ENCODE measurements around the gene MYO9A. TPM values are rescaled to one million over a fixed set of nuclear protein-coding genes. Genes with fewer than 3 reads are reported as not detected.

MYO9A gene
- total RNA-seq, 1 experiment from 2014 or later, result 13.6 TPM

DNA sequence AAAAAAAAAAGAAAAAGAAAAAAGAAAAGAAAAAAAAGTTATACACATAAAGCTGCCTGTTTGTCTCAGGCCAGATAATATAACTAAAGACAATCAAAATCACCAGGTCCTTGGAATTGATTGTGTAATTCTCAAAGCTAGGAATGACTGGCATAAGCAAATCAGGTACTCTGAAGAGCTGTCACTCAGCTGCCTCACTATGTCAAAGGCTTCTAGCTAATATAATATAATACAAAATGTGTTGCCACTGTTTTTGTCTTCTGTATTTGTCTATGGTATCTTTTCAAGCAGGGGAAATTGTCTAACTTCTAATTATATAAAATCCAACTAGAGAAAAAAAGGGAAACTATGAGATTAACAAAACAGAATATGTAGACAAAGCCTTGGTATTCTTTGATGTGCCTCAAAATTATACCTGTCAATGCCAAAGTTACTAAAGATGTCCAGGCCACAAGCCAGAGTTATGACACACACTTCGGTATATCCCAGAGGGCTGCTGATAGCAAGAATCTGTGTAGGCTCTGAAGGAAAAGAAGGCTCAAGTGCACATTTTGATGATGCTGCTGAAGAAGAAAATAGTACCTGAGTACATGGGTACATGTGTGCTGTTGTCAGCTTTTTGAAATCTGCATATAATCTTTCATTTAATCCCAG lies 344.6 kb downstream of the MYO9A start:
- in situ Hi-C loops (cut with HindIII; ENCODE audit: low pct_unique_long_range_greater_than_20kb, low sequenced_read_pairs), result no loop called here
- DNase-seq (ENCODE audit: low read depth, low spot score), result no peak

Small RNA genes within 50 kb of the gene (small RNA-seq; reads per million reads assigned to genes)
- gene RNA5SP399 (0.02 to 2.7 reads per million in 2 experiments), gene RNU2-65P (0 reads per million in 2 experiments)

Other genes starting within 250 kb of the MYO9A start
- gene SENP8, start 253 bp upstream of the MYO9A start, total RNA-seq (2014; rRNA removed; shearing (Covaris generic)), result 2.1 and 2.5 TPM in 2 replicates
- gene GRAMD2A, start 79.6 kb upstream of the MYO9A start, total RNA-seq (2014; rRNA removed; shearing (Covaris generic)), result not detected in 2 replicates
- 1,252 and 1,322 TPM in 2 replicates for gene PKM, start 113.0 kb upstream of the MYO9A start, total RNA-seq (2014; rRNA removed; shearing (Covaris generic))
- 24.2 and 27.3 TPM in 2 replicates for gene PARP6, start 154.4 kb upstream of the MYO9A start, total RNA-seq (2014; rRNA removed; shearing (Covaris generic))
- 0.24 TPM in 1 of 2 replicates, not detected in the other for gene CELF6, start 202.0 kb upstream of the MYO9A start, total RNA-seq (2014; rRNA removed; shearing (Covaris generic))